GM21526 (cell line): ENCODE data around the gene APELA.
"Not testable (repeated sequence)": the region's sequence is repeated elsewhere in the genome, so short reads cannot be mapped to it uniquely, and the experiment has no call there.

Source experiments
- ATAC-seq: cut with Tn5 transposase; IDR thresholded peaks from one replicate; pipeline ENCODE4 v1.9.1; 2021; ENCODE audit warnings: moderate library complexity; ENCODE audit not compliant: unreplicated experiment, low FRiP score

APELA gene

GRCh38 chr4:164876700-164877324, at the start of gene APELA:
Gene APELA (plus strand): TSS chr4:164877178. CDS start chr4:164877332, 154 bp downstream.
- ATAC-seq, result peak; percentile 92

DNA sequence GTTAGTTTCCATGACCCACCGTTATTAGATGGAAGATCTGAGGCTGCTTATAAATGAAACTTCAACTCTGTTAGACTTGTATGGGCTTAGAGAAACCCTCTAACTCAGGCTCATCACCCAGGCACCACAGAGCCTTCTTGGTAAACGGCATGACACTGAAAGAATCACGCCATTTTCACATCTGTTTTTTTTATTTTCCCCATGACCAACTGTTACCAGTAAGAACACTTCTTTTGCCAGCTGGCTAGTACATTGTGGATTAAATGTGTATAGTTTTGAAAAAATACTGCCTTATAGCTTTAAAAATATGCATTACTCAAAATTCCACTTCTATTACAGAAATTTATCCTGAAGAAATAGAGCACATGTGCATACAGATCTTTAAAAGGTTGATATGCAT, 48.0 kb upstream of the APELA start:
- ATAC-seq, result no peak

DNA sequence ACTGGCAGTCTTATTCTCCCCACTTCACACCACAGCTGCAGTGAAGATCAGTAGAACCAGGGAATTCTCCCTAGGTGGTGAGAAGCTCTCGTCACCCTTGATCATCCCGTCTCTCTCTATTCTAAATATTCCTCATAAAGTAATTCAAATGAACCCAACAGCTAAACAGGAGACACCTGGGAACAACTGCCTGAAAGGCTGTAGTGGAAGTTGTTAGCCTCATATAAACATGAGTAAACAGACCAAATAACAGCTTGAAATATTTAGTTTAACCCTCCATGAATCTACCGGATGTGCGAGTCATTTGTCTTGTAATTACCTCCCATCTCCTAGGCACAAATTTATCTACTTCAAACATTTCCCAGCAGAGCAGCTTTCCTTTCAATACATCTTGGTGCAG, 30.4 kb upstream of the APELA start:
- no peak for ATAC-seq

DNA sequence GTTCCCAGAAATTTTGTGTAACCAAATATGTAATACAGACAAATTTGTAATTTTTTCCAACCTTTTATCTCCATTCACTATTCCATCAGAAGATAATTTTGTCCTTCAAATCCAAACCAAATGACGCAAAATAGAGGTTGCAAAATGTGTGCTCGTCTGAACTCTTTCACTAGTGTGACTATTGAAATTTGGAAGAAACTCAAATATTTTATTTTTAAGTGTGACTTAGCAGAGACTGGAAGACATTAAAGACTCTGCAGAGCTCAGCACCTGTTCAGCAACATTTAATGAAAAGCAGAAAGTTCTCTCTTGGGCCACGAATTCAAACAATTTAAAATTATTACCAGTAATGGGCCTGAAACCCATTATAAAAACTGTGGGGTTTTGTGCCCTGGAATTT, 30.0 kb upstream of the APELA start:
- no peak for ATAC-seq

DNA sequence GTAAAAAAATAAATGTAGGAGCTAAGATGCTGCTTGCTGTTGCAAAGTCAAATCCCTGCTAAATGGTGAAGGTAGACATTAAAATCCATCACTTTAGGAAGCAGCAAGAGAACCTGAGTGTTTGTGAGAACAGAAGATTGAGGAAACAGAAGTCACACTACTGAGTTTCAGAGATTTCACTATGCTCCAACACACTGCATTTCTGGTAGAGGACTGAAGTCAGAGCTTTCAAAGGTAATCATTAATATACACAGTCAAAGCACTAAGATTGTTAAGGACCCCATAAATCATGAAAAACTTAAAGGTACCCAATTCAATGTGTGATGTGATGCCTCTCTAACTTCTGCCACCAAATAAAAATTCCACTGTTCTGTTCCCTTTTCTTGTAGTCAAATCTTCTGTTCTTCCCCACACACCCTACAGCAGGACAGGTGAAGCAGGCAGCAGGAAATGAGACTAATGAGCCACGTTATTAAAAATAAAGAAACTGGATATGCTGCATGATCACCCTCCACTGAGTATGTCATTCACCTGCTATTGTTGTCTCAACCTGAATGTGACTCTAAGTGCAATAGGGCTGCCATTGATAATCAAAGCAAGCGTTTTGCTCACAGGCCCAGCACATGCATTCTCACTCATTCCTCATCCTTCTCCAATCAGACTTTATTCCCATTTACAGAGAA, 28.9 kb upstream of the APELA start:
- ATAC-seq, result no peak

DNA sequence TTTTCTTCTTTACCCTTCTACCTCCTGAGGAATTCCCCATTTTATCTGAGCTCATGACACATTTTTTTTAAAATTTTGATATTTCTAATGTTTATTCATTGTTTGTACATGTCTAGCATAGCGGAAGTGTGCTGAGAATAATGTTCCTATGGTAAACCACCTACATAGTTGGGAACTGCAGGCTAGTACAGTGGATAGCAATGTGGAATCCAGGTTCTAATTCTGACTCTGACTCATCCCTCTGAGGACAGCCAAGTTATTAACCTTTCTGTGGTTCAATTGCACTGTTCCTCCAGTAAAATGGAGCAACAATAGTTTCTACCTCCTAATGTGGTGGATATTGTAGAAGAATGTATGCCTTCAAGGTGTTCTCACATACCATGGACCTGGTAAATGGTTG, 20.6 kb upstream of the APELA start:
- no peak for ATAC-seq

DNA sequence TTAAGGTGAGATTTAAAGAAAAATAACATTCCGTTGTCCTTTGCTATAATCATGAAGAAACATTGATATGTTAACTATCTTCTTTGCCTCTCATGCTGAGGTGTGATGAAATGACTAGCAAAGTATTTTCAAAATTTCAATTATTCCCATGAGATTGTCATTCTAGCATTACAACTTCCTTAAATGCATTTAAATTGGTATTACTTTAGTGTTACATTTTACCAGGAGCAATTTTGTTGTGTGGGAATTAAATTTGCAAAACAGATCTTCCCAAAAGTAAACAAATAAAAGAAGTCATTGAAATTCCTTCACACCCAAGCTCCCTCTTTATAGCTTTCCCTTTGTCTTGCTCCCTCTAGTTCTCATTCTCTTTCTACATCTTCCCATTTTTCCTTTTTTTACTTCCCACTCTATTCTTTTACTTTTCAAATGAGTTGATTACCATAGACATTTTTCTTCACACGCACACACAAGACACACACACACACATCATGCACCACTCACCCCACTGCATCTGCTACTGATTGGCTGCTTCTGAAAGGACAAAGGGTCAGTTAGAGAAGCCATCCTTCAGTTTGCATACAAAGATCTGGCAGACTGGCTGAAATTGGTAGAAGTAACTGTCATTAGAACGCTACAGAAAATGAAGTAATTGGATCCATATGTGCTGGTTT, 10.0 kb upstream of the APELA start:
- ATAC-seq, result no peak

DNA sequence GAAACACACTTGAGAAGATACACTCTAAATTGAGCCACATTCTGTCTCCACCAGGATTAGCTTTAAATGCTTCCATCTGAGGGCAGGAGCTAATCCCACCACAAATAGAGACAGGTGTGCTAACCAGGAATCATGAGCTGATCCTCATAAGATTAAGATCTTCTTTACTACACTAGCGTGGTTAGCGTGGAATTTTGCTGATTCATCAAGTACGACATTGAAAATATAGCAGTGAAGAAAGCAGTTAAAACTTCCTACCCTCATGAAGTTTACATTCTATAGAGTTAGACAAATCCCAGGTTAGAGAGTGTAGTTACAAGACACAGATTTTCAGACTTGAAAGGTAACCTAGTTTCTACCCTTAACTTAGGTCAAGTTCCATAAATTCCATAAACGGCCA, 5.3 kb upstream of the APELA start:
- ATAC-seq, result no peak

- ATAC-seq, result no peak
Measured at GRCh38 chr4:164872481-164872880, 4.5 kb upstream of the APELA start.

DNA sequence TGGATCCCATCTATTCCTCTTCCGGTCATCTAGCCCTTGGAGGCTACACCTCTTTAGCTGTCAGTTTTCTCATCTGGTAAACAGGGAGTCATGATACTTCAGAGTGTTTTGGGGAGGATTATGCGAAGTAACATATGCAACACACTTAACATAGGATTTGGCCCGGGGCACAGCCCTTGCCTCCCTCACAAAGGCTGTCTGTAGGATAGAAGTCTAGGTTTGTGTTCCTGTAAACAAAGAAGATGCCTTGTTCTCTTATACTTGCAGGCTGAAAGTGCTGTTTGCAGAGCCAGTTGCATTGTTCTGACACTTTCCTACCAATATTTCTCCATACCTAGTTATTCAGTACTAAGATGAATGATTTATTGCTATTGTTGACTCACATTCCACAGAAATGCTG, 2.2 kb upstream of the APELA start:
- no peak for ATAC-seq

DNA sequence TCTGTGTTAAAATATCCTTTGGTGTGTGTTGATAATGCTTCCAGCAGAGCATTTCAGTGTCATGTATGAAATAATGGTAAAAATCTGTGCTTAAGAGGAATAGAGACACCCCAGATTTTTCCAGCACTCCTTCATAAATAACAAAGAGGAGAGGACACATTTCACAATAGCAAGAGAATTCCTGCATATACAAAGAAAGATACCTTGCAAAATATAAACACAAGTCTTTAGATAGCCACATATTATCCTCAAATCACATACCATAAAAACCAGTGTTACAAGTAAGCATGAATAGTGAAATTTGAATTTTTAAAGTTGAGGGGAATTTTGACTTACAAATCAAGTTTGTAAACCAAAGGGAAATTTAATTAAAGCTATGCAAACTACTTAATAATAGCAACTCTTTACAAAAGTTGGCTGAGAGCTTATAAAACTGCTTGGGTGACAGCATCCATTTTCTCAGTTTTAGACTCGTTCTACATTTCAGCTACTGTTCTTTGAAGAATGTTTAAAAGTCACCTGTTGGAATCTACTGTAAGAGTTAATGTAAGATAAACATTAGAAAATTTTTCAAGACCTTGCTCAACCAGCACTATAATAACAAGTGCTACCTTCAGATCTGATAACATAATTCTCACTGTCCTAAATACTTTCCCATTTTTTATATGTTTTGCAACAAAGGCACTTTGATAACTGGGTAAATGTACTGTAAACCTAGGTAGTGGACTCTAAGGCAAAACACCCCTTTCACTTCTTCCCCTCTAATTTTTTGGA, 3.7 kb downstream of the APELA start:
- no peak for ATAC-seq

GRCh38 chr4:164888096-164888715, 11.2 kb downstream of the APELA start:
- no peak for ATAC-seq

DNA sequence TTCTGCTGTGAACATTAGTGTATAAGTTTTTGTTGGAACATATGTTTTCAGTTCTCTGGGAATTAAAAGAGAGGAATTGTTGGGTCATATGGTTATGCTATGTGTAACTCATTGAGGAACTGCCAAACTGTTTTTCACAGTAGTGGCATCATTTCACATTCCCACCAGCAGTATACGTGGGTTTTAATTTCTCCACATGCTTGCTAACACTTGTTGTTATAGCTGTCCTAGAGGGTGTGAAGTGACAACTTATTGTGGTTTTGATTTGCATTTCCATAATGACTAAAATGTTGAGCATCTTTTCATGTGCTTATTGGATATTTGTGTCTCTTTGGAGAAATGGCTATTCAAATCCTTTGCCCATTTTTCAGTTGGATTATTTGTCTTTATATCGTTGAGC, 13.7 kb downstream of the APELA start:
- no peak for ATAC-seq

DNA sequence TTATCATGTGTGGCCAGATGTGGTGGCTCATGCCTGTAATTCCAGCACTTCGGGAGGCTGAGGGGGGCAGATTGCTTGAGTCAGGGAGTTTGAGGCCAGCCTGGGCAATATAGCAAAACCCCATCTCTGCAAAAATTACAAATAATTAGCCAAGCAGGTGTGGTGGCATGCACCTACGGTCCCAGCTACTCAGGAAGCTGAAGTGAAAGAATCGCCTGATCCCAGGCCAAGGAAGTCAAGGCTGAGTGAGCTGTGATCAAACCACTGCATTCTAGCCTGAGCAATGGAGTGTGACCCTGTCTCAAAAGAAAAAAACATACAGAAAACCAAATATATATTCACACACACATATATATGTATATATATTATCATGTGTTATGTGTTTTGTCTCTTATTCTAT, 15.0 kb downstream of the APELA start:
- peak; percentile 80 for ATAC-seq

- peak; percentile 67 for ATAC-seq
Measured at GRCh38 chr4:164894702-164895101, 17.7 kb downstream of the APELA start.

DNA sequence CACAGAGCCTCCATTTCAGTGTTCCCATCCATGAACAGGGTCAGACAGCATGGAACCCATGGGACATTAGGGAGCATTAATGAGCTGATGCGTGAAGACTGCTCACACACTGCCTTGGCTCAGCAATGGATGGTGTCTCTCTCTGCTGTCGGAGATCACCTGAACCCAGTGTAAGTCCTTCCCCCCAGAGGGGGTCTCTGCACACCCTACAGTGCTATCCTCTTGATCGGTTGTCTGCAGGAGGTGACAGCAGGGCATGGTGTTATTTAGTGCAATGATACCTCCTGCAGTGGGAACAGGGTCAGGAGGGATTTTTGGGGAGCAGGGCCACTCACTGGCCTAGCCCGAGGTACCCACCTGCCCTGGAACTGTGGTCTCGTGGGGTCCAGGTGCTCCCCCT, 25.6 kb downstream of the APELA start:
- no peak for ATAC-seq

GRCh38 chr4:164904336-164904735, 27.4 kb downstream of the APELA start:
- ATAC-seq, result no peak

GRCh38 chr4:164904941-164905340, 28.0 kb downstream of the APELA start:
- no peak for ATAC-seq

DNA sequence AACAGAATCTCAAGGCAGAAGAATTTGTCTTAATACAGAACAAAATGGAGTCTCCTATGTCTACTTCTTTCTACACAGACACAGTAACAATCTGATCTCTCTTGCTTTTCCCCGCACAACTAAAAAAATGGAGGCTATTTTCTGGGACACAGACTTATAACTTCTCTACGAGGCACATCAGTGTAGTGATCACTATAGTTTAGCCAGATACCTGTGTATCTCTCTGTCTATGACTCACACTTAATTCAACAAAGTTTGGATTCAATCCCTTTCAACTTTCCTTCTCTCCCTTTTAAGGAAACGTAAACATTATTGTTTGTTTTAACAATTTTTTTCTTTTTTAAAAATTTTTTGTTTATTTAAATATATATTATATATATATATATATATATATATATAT, 29.4 kb downstream of the APELA start:
- no peak for ATAC-seq

- not testable (repeated sequence) for ATAC-seq
Measured at GRCh38 chr4:164913506-164913905, 36.5 kb downstream of the APELA start.

- ATAC-seq, result no peak
Measured at GRCh38 chr4:164918956-164919355, 42.0 kb downstream of the APELA start.
